Neural cell (in vitro differentiated cells): ENCODE measurements around the gene TBCA. TPM values are rescaled to one million over a fixed set of nuclear protein-coding genes. Genes with fewer than 3 reads are reported as not detected.

Source experiments
- H2AFZ ChIP-seq: fragments of 200-600, 300-800 bp; sonication (generic), shearing (Covaris generic); 2 replicates; pipeline ENCODE4 v1.6.0; 2014; ENCODE audit warnings: low read depth, mild to moderate bottlenecking, antibody characterized with exemption, low read length, moderate library complexity
- H3F3A ChIP-seq: fragments of 200-600 bp; shearing (Covaris generic); 2 replicates; pipeline ENCODE4 v1.6.1; 2016; ENCODE audit warnings: mild to moderate bottlenecking, moderate library complexity, mixed read lengths, antibody characterized with exemption, low read length; ENCODE audit not compliant: insufficient read depth, poor library complexity, severe bottlenecking
- H3K27ac ChIP-seq: fragments of 200-600, 300-800 bp; sonication (generic), shearing (Covaris generic); 2 replicates; pipeline ENCODE4 v1.5.1; 2014; ENCODE audit warnings: mild to moderate bottlenecking, low read length, moderate library complexity
- H3K27me3 ChIP-seq: fragments of 300-800, 200-600 bp; sonication (generic), shearing (Covaris generic); 2 replicates; pipeline ENCODE4 v1.6.0; 2014; ENCODE audit warnings: mild to moderate bottlenecking, low read depth, low read length, moderate library complexity; ENCODE audit not compliant: insufficient read depth
- H3K36me3 ChIP-seq: fragments of 300-800, 200-600 bp; sonication (generic), shearing (Covaris generic); 2 replicates; pipeline ENCODE4 v1.5.1; 2014; ENCODE audit warnings: mild to moderate bottlenecking, antibody characterized with exemption, low read length, moderate library complexity; ENCODE audit not compliant: insufficient read depth
- H3K4me2 ChIP-seq: fragments of 300-800, 200-600 bp; sonication (generic), shearing (Covaris generic); 2 replicates; pipeline ENCODE4 v1.6.0; 2014; ENCODE audit warnings: mild to moderate bottlenecking, low read length
- H3K4me3 ChIP-seq: fragments of 300-800, 200-600 bp; sonication (generic), shearing (Covaris generic); 2 replicates; pipeline ENCODE4 v1.5.1; 2014; ENCODE audit warnings: mild to moderate bottlenecking, low read length, moderate library complexity
- H3K79me2 ChIP-seq: fragments of 200-600 bp; shearing (Covaris generic); replicated peaks from 2 replicates; pipeline ENCODE4 v1.6.0; 2014; ENCODE audit warnings: mild to moderate bottlenecking, low read length, moderate library complexity; ENCODE audit not compliant: insufficient read depth
- H3K9ac ChIP-seq: fragments of 300-800, 200-600 bp; sonication (generic), shearing (Covaris generic); 2 replicates; pipeline ENCODE4 v1.6.1; 2016; ENCODE audit warnings: mild to moderate bottlenecking, low read length, mixed read lengths
- H3K9me2 ChIP-seq: fragments of 200-600 bp; shearing (Covaris generic); 2 replicates; pipeline ENCODE4 v1.6.1; 2016; ENCODE audit warnings: mild to moderate bottlenecking, low read length, mixed read lengths; ENCODE audit not compliant: insufficient read depth
- H3K9me3 ChIP-seq: fragments of 200-600, 300-800 bp; sonication (generic), shearing (Covaris generic); 2 replicates; pipeline ENCODE4 v1.6.1; 2016; ENCODE audit warnings: mild to moderate bottlenecking, mixed run types, low read length, moderate library complexity, mixed read lengths
- H4K20me1 ChIP-seq: fragments of 200-600 bp; shearing (Covaris generic); 2 replicates; pipeline ENCODE4 v1.6.1; 2016; ENCODE audit warnings: mild to moderate bottlenecking, mixed run types; ENCODE audit not compliant: insufficient read depth
- CTCF ChIP-seq: fragments of 450-650 bp; IDR thresholded peaks from 2 replicates; pipeline ENCODE4 v1.5.1; 2014; ENCODE audit warnings: antibody characterized with exemption, mild to moderate bottlenecking, moderate library complexity; ENCODE audit not compliant: poor library complexity, severe bottlenecking
- EP300 ChIP-seq: fragments of 450-650 bp; conservative IDR thresholded peaks from 2 replicates; pipeline ENCODE4 v1.6.1; 2014; ENCODE audit warnings: antibody characterized with exemption, mild to moderate bottlenecking, moderate library complexity; ENCODE audit not compliant: poor library complexity, severe bottlenecking
- EZH2 ChIP-seq: fragments of 200-600, 300-800 bp; shearing (Covaris generic), sonication (generic); IDR thresholded peaks from 2 replicates; pipeline ENCODE4 v1.6.1; 2014; ENCODE audit warnings: antibody characterized with exemption, low read length, borderline replicate concordance, mild to moderate bottlenecking; ENCODE audit not compliant: insufficient read depth, poor library complexity, severe bottlenecking
- MXI1 ChIP-seq: fragments of 450-650 bp; conservative IDR thresholded peaks from 2 replicates; pipeline ENCODE4 v1.6.1; 2014; ENCODE audit warnings: antibody characterized with exemption, mild to moderate bottlenecking; ENCODE audit not compliant: poor library complexity, severe bottlenecking
- POLR2AphosphoS5 ChIP-seq: IDR thresholded peaks from 2 replicates; pipeline ENCODE4 v1.6.1; 2012
- RAD21 ChIP-seq: fragments of 450-650 bp; conservative IDR thresholded peaks from 2 replicates; pipeline ENCODE4 v1.6.1; 2014; ENCODE audit warnings: antibody characterized with exemption, mild to moderate bottlenecking, moderate library complexity
- REST ChIP-seq: IDR thresholded peaks from 2 replicates; pipeline ENCODE4 v1.6.1; 2012; ENCODE audit warnings: borderline replicate concordance
- SMC3 ChIP-seq: fragments of 450-650 bp; conservative IDR thresholded peaks from 2 replicates; pipeline ENCODE4 v1.6.1; 2014; ENCODE audit warnings: antibody characterized with exemption, mild to moderate bottlenecking, moderate library complexity; ENCODE audit not compliant: poor library complexity
- TAF1 ChIP-seq: IDR thresholded peaks from 2 replicates; pipeline ENCODE4 v1.6.1; 2012; ENCODE audit warnings: low read depth
- polyA minus RNA-seq: library from RNA; depleted of rRNA, polyadenylated mRNA; stranded (reverse); fragments of >200 nt; gene quantifications from 2 replicates; pipeline ENCODE4 v1.2.3, GENCODE V29; 2014
- polyA plus RNA-seq: library from polyadenylated mRNA; depleted of rRNA; stranded (reverse); fragments of >200 nt; gene quantifications from 2 replicates; pipeline ENCODE4 v1.2.3, GENCODE V29; 2014

TBCA gene
- 397 and 481 TPM in 2 replicates for polyA plus RNA-seq
- 77.4 and 111 TPM in 2 replicates for polyA minus RNA-seq

GRCh38 chr5:77775790-77776553 is at the start of gene TBCA:
Gene TBCA (minus strand): TSS chr5:77776339. CDS start chr5:77776257, 82 bp downstream.
- TF ChIP-seq CTCF (peak; percentile 74), EZH2 (no peak), REST (peak; percentile 30), RAD21 (peak; percentile 48), MXI1 (peak; percentile 77), TAF1 (no peak), POLR2AphosphoS5 (peak; percentile 91)
- Histone ChIP-seq H2AFZ (peak within 1 kb of the TSS; percentile 65), H3K79me2 (peaks cover 44% of the 10 kb centered on the region), H3F3A (no peaks in the 10 kb centered on the region), H3K36me3 (no peaks in the 10 kb centered on the region), H3K9me3 (no peaks in the 10 kb centered on the region), H3K27ac (peak within 1 kb of the TSS; percentile 40), H3K4me2 (peak within 1 kb of the TSS; percentile 79), H3K9ac (peak within 1 kb of the TSS; percentile 77), H3K27me3 (no peaks in the 10 kb centered on the region), H3K4me3 (peak within 1 kb of the TSS; percentile 87), H3K9me2 (no peaks in the 10 kb centered on the region), H4K20me1 (no peaks in the 10 kb centered on the region)

- H3K79me2 ChIP-seq = no peaks in the 10 kb centered on the region
- H4K20me1 ChIP-seq = no peaks in the 10 kb centered on the region
- no peak overlapping the region for H3K27ac ChIP-seq
- H3K4me3 ChIP-seq = no peak overlapping the region
- H3K9me2 ChIP-seq = no peaks in the 10 kb centered on the region
- H3K4me2 ChIP-seq = no peak overlapping the region
- H3K36me3 ChIP-seq = no peaks in the 10 kb centered on the region
- H3K9ac ChIP-seq = no peak overlapping the region
- no peaks in the 10 kb centered on the region for H3K27me3 ChIP-seq
- H3K9me3 ChIP-seq = no peaks in the 10 kb centered on the region
- no peaks in the 10 kb centered on the region for H3F3A ChIP-seq
- H2AFZ ChIP-seq = no peak overlapping the region
- TF ChIP-seq REST (no peak), TAF1 (no peak), SMC3 (no peak), RAD21 (no peak), EP300 (no peak)
These were observed 48.8 kb upstream of the TBCA start for GRCh38 chr5:77824981-77825380.
